ENCODE measurements around the gene PRLR. TPM values are rescaled to one million over a fixed set of nuclear protein-coding genes. Genes with fewer than 3 reads are reported as not detected.

PRLR gene
- total RNA-seq, 4 donors from 2014 or later, result 9.1 to 69.5 (median 54.1) TPM

- no peaks in the 10 kb centered on the region for H3K4me1 ChIP-seq
- TF ChIP-seq CTCF (IDR thresholded peaks at IDR 0.05) (no peak), POLR2A (IDR thresholded peaks at IDR 0.05) (no peak)
- no peaks in the 10 kb centered on the region for H3K27me3 ChIP-seq
- DNase-seq, result no peak
- H3K9me3 ChIP-seq, result no peaks in the 10 kb centered on the region
- no peak overlapping the region for H3K27ac ChIP-seq
- no peak overlapping the region for H3K4me3 ChIP-seq
- no peaks in the 10 kb centered on the region for H3K36me3 ChIP-seq
Observed at GRCh38 chr5:35127006-35127405, 103.3 kb downstream of the PRLR start.

GRCh38 chr5:35125746-35126145, 104.5 kb downstream of the PRLR start:
- Histone ChIP-seq H3K4me3 (no peak overlapping the region), H3K27me3 (no peaks in the 10 kb centered on the region), H3K36me3 (no peaks in the 10 kb centered on the region), H3K27ac (no peak overlapping the region), H3K9me3 (no peaks in the 10 kb centered on the region), H3K4me1 (no peaks in the 10 kb centered on the region)
- DNase-seq, result no peak
- TF ChIP-seq CTCF (IDR thresholded peaks at IDR 0.05), result no peak
- TF ChIP-seq POLR2A (IDR thresholded peaks at IDR 0.05), result no peak

- Histone ChIP-seq H3K4me3 (no peak overlapping the region), H3K27me3 (no peaks in the 10 kb centered on the region), H3K36me3 (no peaks in the 10 kb centered on the region), H3K27ac (no peak overlapping the region), H3K4me1 (no peaks in the 10 kb centered on the region), H3K9me3 (no peaks in the 10 kb centered on the region)
- no peak for DNase-seq
- TF ChIP-seq CTCF (IDR thresholded peaks at IDR 0.05), result no peak
- no peak for TF ChIP-seq POLR2A (IDR thresholded peaks at IDR 0.05)
Observed at GRCh38 chr5:35124932-35125331, 105.4 kb downstream of the PRLR start.

- no peaks in the 10 kb centered on the region for H3K27me3 ChIP-seq
- DNase-seq, result no peak
- no peak overlapping the region for H3K4me3 ChIP-seq
- TF ChIP-seq POLR2A (IDR thresholded peaks at IDR 0.05) (no peak), CTCF (IDR thresholded peaks at IDR 0.05) (no peak)
- H3K27ac ChIP-seq, result no peak overlapping the region
- H3K9me3 ChIP-seq, result no peaks in the 10 kb centered on the region
- H3K4me1 ChIP-seq, result no peaks in the 10 kb centered on the region
- H3K36me3 ChIP-seq, result no peaks in the 10 kb centered on the region
Observed at GRCh38 chr5:35122819-35123218, 107.5 kb downstream of the PRLR start.

- no peak overlapping the region for H3K27ac ChIP-seq
Observed at GRCh38 chr5:35120715-35121114, 109.6 kb downstream of the PRLR start.

More at GRCh38 chr5:35120715-35121114, 109.6 kb downstream of the PRLR start:
- Histone ChIP-seq H3K27me3 (no peaks in the 10 kb centered on the region), H3K4me1 (no peaks in the 10 kb centered on the region), H3K4me3 (no peak overlapping the region), H3K9me3 (no peaks in the 10 kb centered on the region), H3K36me3 (no peaks in the 10 kb centered on the region)
- no peak for DNase-seq
- TF ChIP-seq POLR2A (IDR thresholded peaks at IDR 0.05), result no peak
- TF ChIP-seq CTCF (IDR thresholded peaks at IDR 0.05), result no peak

Measured in Peyer's patch (tissue), 4 donors.